Neural cell (in vitro differentiated cells): ENCODE data around the gene SPDEF. TPM values are rescaled to one million over a fixed set of nuclear protein-coding genes. Genes with fewer than 3 reads are reported as not detected.

Experiments
- H2AFZ ChIP-seq: fragments of 200-600, 300-800 bp; sonication (generic), shearing (Covaris generic); 2 replicates; pipeline ENCODE4 v1.6.0; 2014; ENCODE audit warnings: low read depth, mild to moderate bottlenecking, antibody characterized with exemption, low read length, moderate library complexity
- H3F3A ChIP-seq: fragments of 200-600 bp; shearing (Covaris generic); 2 replicates; pipeline ENCODE4 v1.6.1; 2016; ENCODE audit warnings: mild to moderate bottlenecking, moderate library complexity, mixed read lengths, antibody characterized with exemption, low read length; ENCODE audit not compliant: insufficient read depth, poor library complexity, severe bottlenecking
- H3K27ac ChIP-seq: fragments of 200-600, 300-800 bp; sonication (generic), shearing (Covaris generic); 2 replicates; pipeline ENCODE4 v1.5.1; 2014; ENCODE audit warnings: mild to moderate bottlenecking, low read length, moderate library complexity
- H3K27me3 ChIP-seq: fragments of 300-800, 200-600 bp; sonication (generic), shearing (Covaris generic); 2 replicates; pipeline ENCODE4 v1.6.0; 2014; ENCODE audit warnings: mild to moderate bottlenecking, low read depth, low read length, moderate library complexity; ENCODE audit not compliant: insufficient read depth
- H3K36me3 ChIP-seq: fragments of 300-800, 200-600 bp; sonication (generic), shearing (Covaris generic); 2 replicates; pipeline ENCODE4 v1.5.1; 2014; ENCODE audit warnings: mild to moderate bottlenecking, antibody characterized with exemption, low read length, moderate library complexity; ENCODE audit not compliant: insufficient read depth
- H3K4me2 ChIP-seq: fragments of 300-800, 200-600 bp; sonication (generic), shearing (Covaris generic); 2 replicates; pipeline ENCODE4 v1.6.0; 2014; ENCODE audit warnings: mild to moderate bottlenecking, low read length
- H3K4me3 ChIP-seq: fragments of 300-800, 200-600 bp; sonication (generic), shearing (Covaris generic); 2 replicates; pipeline ENCODE4 v1.5.1; 2014; ENCODE audit warnings: mild to moderate bottlenecking, low read length, moderate library complexity
- H3K79me2 ChIP-seq: fragments of 200-600 bp; shearing (Covaris generic); replicated peaks from 2 replicates; pipeline ENCODE4 v1.6.0; 2014; ENCODE audit warnings: mild to moderate bottlenecking, low read length, moderate library complexity; ENCODE audit not compliant: insufficient read depth
- H3K9ac ChIP-seq: fragments of 300-800, 200-600 bp; sonication (generic), shearing (Covaris generic); 2 replicates; pipeline ENCODE4 v1.6.1; 2016; ENCODE audit warnings: mild to moderate bottlenecking, low read length, mixed read lengths
- H3K9me2 ChIP-seq: fragments of 200-600 bp; shearing (Covaris generic); 2 replicates; pipeline ENCODE4 v1.6.1; 2016; ENCODE audit warnings: mild to moderate bottlenecking, low read length, mixed read lengths; ENCODE audit not compliant: insufficient read depth
- H3K9me3 ChIP-seq: fragments of 200-600, 300-800 bp; sonication (generic), shearing (Covaris generic); 2 replicates; pipeline ENCODE4 v1.6.1; 2016; ENCODE audit warnings: mild to moderate bottlenecking, mixed run types, low read length, moderate library complexity, mixed read lengths
- H4K20me1 ChIP-seq: fragments of 200-600 bp; shearing (Covaris generic); 2 replicates; pipeline ENCODE4 v1.6.1; 2016; ENCODE audit warnings: mild to moderate bottlenecking, mixed run types; ENCODE audit not compliant: insufficient read depth
- CTCF ChIP-seq: fragments of 450-650 bp; IDR thresholded peaks from 2 replicates; pipeline ENCODE4 v1.5.1; 2014; ENCODE audit warnings: antibody characterized with exemption, mild to moderate bottlenecking, moderate library complexity; ENCODE audit not compliant: poor library complexity, severe bottlenecking
- EP300 ChIP-seq: fragments of 450-650 bp; conservative IDR thresholded peaks from 2 replicates; pipeline ENCODE4 v1.6.1; 2014; ENCODE audit warnings: antibody characterized with exemption, mild to moderate bottlenecking, moderate library complexity; ENCODE audit not compliant: poor library complexity, severe bottlenecking
- EZH2 ChIP-seq: fragments of 200-600, 300-800 bp; shearing (Covaris generic), sonication (generic); IDR thresholded peaks from 2 replicates; pipeline ENCODE4 v1.6.1; 2014; ENCODE audit warnings: antibody characterized with exemption, low read length, borderline replicate concordance, mild to moderate bottlenecking; ENCODE audit not compliant: insufficient read depth, poor library complexity, severe bottlenecking
- MXI1 ChIP-seq: fragments of 450-650 bp; conservative IDR thresholded peaks from 2 replicates; pipeline ENCODE4 v1.6.1; 2014; ENCODE audit warnings: antibody characterized with exemption, mild to moderate bottlenecking; ENCODE audit not compliant: poor library complexity, severe bottlenecking
- POLR2AphosphoS5 ChIP-seq: IDR thresholded peaks from 2 replicates; pipeline ENCODE4 v1.6.1; 2012
- RAD21 ChIP-seq: fragments of 450-650 bp; conservative IDR thresholded peaks from 2 replicates; pipeline ENCODE4 v1.6.1; 2014; ENCODE audit warnings: antibody characterized with exemption, mild to moderate bottlenecking, moderate library complexity
- REST ChIP-seq: IDR thresholded peaks from 2 replicates; pipeline ENCODE4 v1.6.1; 2012; ENCODE audit warnings: borderline replicate concordance
- SMC3 ChIP-seq: fragments of 450-650 bp; conservative IDR thresholded peaks from 2 replicates; pipeline ENCODE4 v1.6.1; 2014; ENCODE audit warnings: antibody characterized with exemption, mild to moderate bottlenecking, moderate library complexity; ENCODE audit not compliant: poor library complexity
- TAF1 ChIP-seq: IDR thresholded peaks from 2 replicates; pipeline ENCODE4 v1.6.1; 2012; ENCODE audit warnings: low read depth
- polyA plus RNA-seq: library from polyadenylated mRNA; depleted of rRNA; stranded (reverse); fragments of >200 nt; gene quantifications from 2 replicates; pipeline ENCODE4 v1.2.3, GENCODE V29; 2014

SPDEF gene
- polyA plus RNA-seq, 1 donor from 2014 or later: 0.36 TPM

- no peak overlapping the region for H3K27ac ChIP-seq
- H3K79me2 ChIP-seq: no peaks in the 10 kb centered on the region
- H3K27me3 ChIP-seq: no peaks in the 10 kb centered on the region
- no peak overlapping the region for H3K9ac ChIP-seq
- H2AFZ ChIP-seq: no peak overlapping the region
- no peak overlapping the region for H3K4me2 ChIP-seq
- no peaks in the 10 kb centered on the region for H3K9me3 ChIP-seq
- TF ChIP-seq CTCF (no peak), SMC3 (no peak), MXI1 (no peak), REST (no peak), RAD21 (no peak), POLR2AphosphoS5 (no peak), EZH2 (no peak)
- H4K20me1 ChIP-seq: no peaks in the 10 kb centered on the region
- no peaks in the 10 kb centered on the region for H3K36me3 ChIP-seq
- no peaks in the 10 kb centered on the region for H3F3A ChIP-seq
- no peak overlapping the region for H3K4me3 ChIP-seq
- no peaks in the 10 kb centered on the region for H3K9me2 ChIP-seq
These were observed 9.4 kb downstream of the SPDEF start for GRCh38 chr6:34546551-34547321.

GRCh38 chr6:34544776-34545471, 11.2 kb downstream of the SPDEF start:
- no peak overlapping the region for H3K4me3 ChIP-seq
- no peak overlapping the region for H3K9ac ChIP-seq
- no peak overlapping the region for H3K4me2 ChIP-seq
- no peaks in the 10 kb centered on the region for H3K79me2 ChIP-seq
- TF ChIP-seq MXI1 (no peak), POLR2AphosphoS5 (no peak), RAD21 (no peak), CTCF (no peak), EP300 (no peak), EZH2 (no peak), SMC3 (no peak), TAF1 (no peak)
- no peak overlapping the region for H2AFZ ChIP-seq
- H4K20me1 ChIP-seq: no peaks in the 10 kb centered on the region
- no peaks in the 10 kb centered on the region for H3K9me3 ChIP-seq
- no peaks in the 10 kb centered on the region for H3K27me3 ChIP-seq
- H3F3A ChIP-seq: no peaks in the 10 kb centered on the region
- no peak overlapping the region for H3K27ac ChIP-seq
- H3K36me3 ChIP-seq: no peaks in the 10 kb centered on the region
- no peaks in the 10 kb centered on the region for H3K9me2 ChIP-seq
